ENCODE measurements around the gene LASP1. TPM values are rescaled to one million over a fixed set of nuclear protein-coding genes. Genes with fewer than 3 reads are reported as not detected.

LASP1 gene
- total and polyA plus RNA-seq, 2 of the 4 experiments (the other 2 are of a cell fraction), result 79.8 to 262 TPM

DNA sequence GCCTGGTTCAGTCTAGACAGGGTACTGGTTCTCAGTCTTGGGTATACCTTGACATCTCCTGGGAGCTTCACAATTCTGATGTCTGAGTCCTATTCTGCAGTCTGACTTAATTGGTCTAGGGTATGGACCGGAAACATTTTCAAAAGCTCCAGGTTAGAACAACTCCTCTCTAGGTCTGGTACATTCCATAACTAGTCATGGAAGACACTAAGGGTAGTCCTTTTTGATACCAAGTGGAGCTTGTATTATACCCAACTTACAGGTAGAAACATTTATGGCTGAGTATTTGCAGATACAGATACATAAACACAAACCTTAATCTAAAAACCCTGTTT is 21.3 kb upstream of the LASP1 start:
- Histone ChIP-seq H4K91ac (ENCODE audit: insufficient read depth, low read depth, low read length) (no peak overlapping the region), H3K14ac (replicated peaks; ENCODE audit: low read depth, low read length) (no peak overlapping the region), H3K79me1 (ENCODE audit: low read depth in 1 of 2, low read length in 2 of 2) (peaks cover 16 to 57% of the 10 kb centered on the region in 2 experiments), H2BK20ac (ENCODE audit: low read depth, low read length) (no peak overlapping the region), H3K9me1 (ENCODE audit: insufficient read depth, low read length) (0 out of 2 replicates have a peak, but pooled peaks cover 7% of the 10 kb centered on the region), H3K4me2 (ENCODE audit: low read depth, low read length) (no peak overlapping the region), H3K18ac (ENCODE audit: low read depth, low read length) (no peak overlapping the region), H2AK5ac (ENCODE audit: low read depth, low read length) (no peak overlapping the region), H3K4me3 (ENCODE audit: insufficient read depth, low read depth, low read length) (no peak overlapping the region), H3K23ac (ENCODE audit: low read depth, low read length) (no peak overlapping the region), H3K27me3 (ENCODE audit: control insufficient read depth, insufficient read depth, low read length) (no peaks in the 10 kb centered on the region), H2BK15ac (ENCODE audit: low read depth, low read length) (no peak overlapping the region), H4K20me1 (ENCODE audit: insufficient read depth, low read length) (peaks cover 61% of the 10 kb centered on the region), H2BK120ac (ENCODE audit: low read depth, low read length) (no peak overlapping the region), H3K36me3 (ENCODE audit: control insufficient read depth, insufficient read depth, low read length) (peaks cover 48% of the 10 kb centered on the region), H2BK5ac (ENCODE audit: low read depth, low read length, poor library complexity, severe bottlenecking) (no peak overlapping the region), H4K8ac (ENCODE audit: low read depth in 2 of 2, low read length in 2 of 2) (no peak overlapping the region), H3K4ac (ENCODE audit: low read depth, low read length) (no peak overlapping the region), H2AK9ac (replicated peaks; ENCODE audit: low read depth, low read length, poor library complexity) (no peak overlapping the region), H3K4me1 (ENCODE audit: control insufficient read depth, insufficient read depth, low read length) (peaks cover 3% of the 10 kb centered on the region; the same call in 1 of the 2 replicates), H3K9ac (ENCODE audit: low read depth, low read length) (no peak overlapping the region), H3K56ac (ENCODE audit: extremely low read depth, insufficient read depth, low read length) (no peak overlapping the region), H4K5ac (ENCODE audit: low read depth, low read length) (no peak overlapping the region), H3K9me3 (ENCODE audit: control insufficient read depth, insufficient read depth, low read length) (no peaks in the 10 kb centered on the region), H2AFZ (replicated peaks; ENCODE audit: low read length, poor library complexity) (no peak overlapping the region), H3K27ac (ENCODE audit: insufficient read depth, low read length) (no peak overlapping the region)
- intact Hi-C loops (cut with micrococcal nuclease) (no loop called here), in situ Hi-C loops (cut with MboI; ENCODE audit: low sequenced_read_pairs) (no loop called here), dilution Hi-C loops (cut with HindIII; ENCODE audit: low sequenced_read_pairs, unreplicated experiment) (no loop called here)
- TF ChIP-seq ELK1 (IDR thresholded peaks at IDR 0.05; ENCODE audit: borderline replicate concordance, low read depth, low read length) (no peak), RAD21 (IDR thresholded peaks at IDR 0.05; ENCODE audit: low read length) (no peak), CEBPB (IDR thresholded peaks at IDR 0.05; ENCODE audit: low read depth, low read length) (no peak), POLR2A (IDR thresholded peaks at IDR 0.05; ENCODE audit: low read depth, low read length) (0 out of 2 replicates have a peak, but pooled peaks have one; percentile 25)
- no TSS peak for BruUV-seq (replicated peaks)
- CTCF ChIA-PET, result no interaction called here
- ATAC-seq (ENCODE audit: low read depth) (no peak), DNase-seq (no peak)
- no CpG with 5 or more reads among the region's 1 CpG for WGBS, 2 experiments (ENCODE audit: extremely low coverage in 2 of 2, insufficient read length in 1 of 2)
- POLR2A ChIA-PET (ENCODE audit: unreplicated experiment), result no interaction called here

All from IMR-90 (cell line).